Measurements from ENCODE around the gene DNER. TPM values are rescaled to one million over a fixed set of nuclear protein-coding genes. Genes with fewer than 3 reads are reported as not detected.
"Not testable (repeated sequence)": the region's sequence is repeated elsewhere in the genome, so short reads cannot be mapped to it uniquely, and the experiment has no call there.

The DNER gene
- polyA plus RNA-seq, 1 donor (not counting 4 experiments of a cell fraction or from before 2014, with no cell fraction given), result 8.5 TPM

GRCh38 chr2:229748950-229749349 is 34.6 kb upstream of the DNER start:
- H3K4me1 ChIP-seq (ENCODE audit: control insufficient read depth, extremely low read depth, insufficient read depth, low read length), result no peaks in the 10 kb centered on the region
- H3K36me3 ChIP-seq (ENCODE audit: control insufficient read depth in 2 of 2, extremely low read depth in 1 of 2, insufficient read depth in 2 of 2, low read length in 2 of 2), result no peaks in the 10 kb centered on the region
- FAIRE-seq (no peak), DNase-seq (ENCODE audit: low read depth, low spot score) (no peak)
- peak in 1 of 3 experiments; percentile 31 for TF ChIP-seq CTCF (optimal IDR thresholded peaks at IDR 0.05 in 1 of 3, IDR thresholded peaks at IDR 0.05 in 1 of 3, conservative IDR thresholded peaks at IDR 0.05 in 1 of 3; ENCODE audit: extremely low read depth in 1 of 3, insufficient read depth in 2 of 3, low read length in 3 of 3)
- TF ChIP-seq EZH2 (IDR thresholded peaks at IDR 0.05; ENCODE audit: low read length), result no peak
- no peaks in the 10 kb centered on the region for H3K79me2 ChIP-seq (ENCODE audit: control insufficient read depth, insufficient read depth, low read length)
- H3K9ac ChIP-seq (ENCODE audit: control insufficient read depth, extremely low read depth, insufficient read depth, low read length), result no peak overlapping the region
- H3K9me1 ChIP-seq (ENCODE audit: control insufficient read depth, extremely low read depth, insufficient read depth, low read length), result no peaks in the 10 kb centered on the region
- H3K4me2 ChIP-seq (ENCODE audit: control insufficient read depth, extremely low read depth, insufficient read depth, low read depth, low read length), result no peak overlapping the region
- dilution Hi-C loops (cut with MboI; ENCODE audit: extremely low pct_ligation_motif_present, low sequenced_read_pairs), result no loop called here
- H3K27ac ChIP-seq (ENCODE audit: control insufficient read depth, insufficient read depth, low read length), result no peak overlapping the region
- H3K27me3 ChIP-seq (ENCODE audit: control insufficient read depth, extremely low read depth, insufficient read depth, low read length), result no peaks in the 10 kb centered on the region
- H4K20me1 ChIP-seq (ENCODE audit: control insufficient read depth, extremely low read depth, insufficient read depth, low read length), result no peaks in the 10 kb centered on the region
- H2AFZ ChIP-seq (ENCODE audit: control insufficient read depth, low read length), result no peak overlapping the region
- no peak overlapping the region for H3K4me3 ChIP-seq (ENCODE audit: control insufficient read depth in 2 of 3, extremely low read depth in 1 of 3, insufficient read depth in 2 of 3, low read depth in 1 of 3, low read length in 3 of 3)
- no peaks in the 10 kb centered on the region for H3K9me3 ChIP-seq (ENCODE audit: control insufficient read depth, low read depth, low read length)

DNA sequence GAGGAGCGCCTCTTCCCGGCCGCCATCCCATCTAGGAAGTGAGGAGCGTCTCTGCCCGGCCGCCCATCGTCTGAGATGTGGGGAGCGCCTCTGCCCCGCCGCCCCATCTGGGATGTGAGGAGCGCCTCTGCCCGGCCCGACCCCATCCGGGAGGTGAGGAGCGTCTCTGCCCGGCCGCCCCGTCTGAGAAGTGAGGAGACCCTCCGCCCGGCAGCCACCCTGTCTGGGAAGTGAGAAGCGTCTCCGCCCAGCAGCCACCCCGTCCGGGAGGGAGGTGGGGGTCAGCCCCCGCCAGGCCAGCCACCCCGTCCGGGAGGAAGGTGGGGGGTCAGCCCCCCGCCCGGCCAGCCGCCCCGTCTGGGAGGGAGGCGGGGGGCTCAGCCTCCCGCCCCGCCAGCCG is 28.3 kb upstream of the DNER start:
- H3K4me3 ChIP-seq (ENCODE audit: control insufficient read depth in 2 of 3, extremely low read depth in 1 of 3, insufficient read depth in 2 of 3, low read depth in 1 of 3, low read length in 3 of 3); DNase-seq (ENCODE audit: low read depth, low spot score); H3K27me3 ChIP-seq (ENCODE audit: control insufficient read depth, extremely low read depth, insufficient read depth, low read length); H3K27ac ChIP-seq (ENCODE audit: control insufficient read depth, insufficient read depth, low read length); FAIRE-seq; H3K36me3 ChIP-seq (ENCODE audit: control insufficient read depth in 2 of 2, extremely low read depth in 1 of 2, insufficient read depth in 2 of 2, low read length in 2 of 2); H3K9me3 ChIP-seq (ENCODE audit: control insufficient read depth, low read depth, low read length); H3K4me2 ChIP-seq (ENCODE audit: control insufficient read depth, extremely low read depth, insufficient read depth, low read depth, low read length); H4K20me1 ChIP-seq (ENCODE audit: control insufficient read depth, extremely low read depth, insufficient read depth, low read length); H3K9me1 ChIP-seq (ENCODE audit: control insufficient read depth, extremely low read depth, insufficient read depth, low read length); H3K4me1 ChIP-seq (ENCODE audit: control insufficient read depth, extremely low read depth, insufficient read depth, low read length); H3K9ac ChIP-seq (ENCODE audit: control insufficient read depth, extremely low read depth, insufficient read depth, low read length); dilution Hi-C loops (cut with MboI; ENCODE audit: extremely low pct_ligation_motif_present, low sequenced_read_pairs); H3K79me2 ChIP-seq (ENCODE audit: control insufficient read depth, insufficient read depth, low read length); H2AFZ ChIP-seq (ENCODE audit: control insufficient read depth, low read length): not testable (repeated sequence)

GRCh38 chr2:229740279-229740678 is 25.9 kb upstream of the DNER start:
- no peak for DNase-seq (ENCODE audit: low read depth, low spot score)
- no peaks in the 10 kb centered on the region for H3K4me1 ChIP-seq (ENCODE audit: control insufficient read depth, extremely low read depth, insufficient read depth, low read length)
- no peaks in the 10 kb centered on the region for H3K9me3 ChIP-seq (ENCODE audit: control insufficient read depth, low read depth, low read length)
- no peaks in the 10 kb centered on the region for H3K9me1 ChIP-seq (ENCODE audit: control insufficient read depth, extremely low read depth, insufficient read depth, low read length)
- H3K36me3 ChIP-seq (ENCODE audit: control insufficient read depth in 2 of 2, extremely low read depth in 1 of 2, insufficient read depth in 2 of 2, low read length in 2 of 2), result no peaks in the 10 kb centered on the region
- H3K79me2 ChIP-seq (ENCODE audit: control insufficient read depth, insufficient read depth, low read length), result no peaks in the 10 kb centered on the region
- TF ChIP-seq EZH2 (IDR thresholded peaks at IDR 0.05; ENCODE audit: low read length), result no peak
- TF ChIP-seq CTCF (optimal IDR thresholded peaks at IDR 0.05 in 1 of 3, IDR thresholded peaks at IDR 0.05 in 1 of 3, conservative IDR thresholded peaks at IDR 0.05 in 1 of 3; ENCODE audit: extremely low read depth in 1 of 3, insufficient read depth in 2 of 3, low read length in 3 of 3), result no peak
- H3K4me2 ChIP-seq (ENCODE audit: control insufficient read depth, extremely low read depth, insufficient read depth, low read depth, low read length), result no peak overlapping the region
- no peaks in the 10 kb centered on the region for H3K27me3 ChIP-seq (ENCODE audit: control insufficient read depth, extremely low read depth, insufficient read depth, low read length)
- dilution Hi-C loops (cut with MboI; ENCODE audit: extremely low pct_ligation_motif_present, low sequenced_read_pairs), result no loop called here
- H3K4me3 ChIP-seq (ENCODE audit: control insufficient read depth in 2 of 3, extremely low read depth in 1 of 3, insufficient read depth in 2 of 3, low read depth in 1 of 3, low read length in 3 of 3), result no peak overlapping the region
- H3K27ac ChIP-seq (ENCODE audit: control insufficient read depth, insufficient read depth, low read length), result no peak overlapping the region
- H2AFZ ChIP-seq (ENCODE audit: control insufficient read depth, low read length), result no peak overlapping the region
- FAIRE-seq, result no peak
- no peaks in the 10 kb centered on the region for H4K20me1 ChIP-seq (ENCODE audit: control insufficient read depth, extremely low read depth, insufficient read depth, low read length)
- no peak overlapping the region for H3K9ac ChIP-seq (ENCODE audit: control insufficient read depth, extremely low read depth, insufficient read depth, low read length)

Measured in keratinocyte (primary cell).